Upper lobe of left lung (tissue), 4 donors: ENCODE data around the gene PROK2.

Experiments used
- EP300 ChIP-seq, 4 donors: sonication (generic); formaldehyde crosslinking; IDR thresholded peaks; one replicate each; pipeline ENCODE4 v1.5.1; 2017; ENCODE audit warnings: antibody characterized with exemption in 4 of 4, control low read depth in 2 of 4
- POLR2A ChIP-seq, 4 donors: fragments of 450-650 bp; IDR thresholded peaks; one replicate each; pipeline ENCODE4 v1.5.1; 2016 to 2017; ENCODE audit warnings: antibody characterized with exemption in 4 of 4, mild to moderate bottlenecking in 2 of 4
- POLR2AphosphoS5 ChIP-seq, 2 donors: sonication (generic); formaldehyde crosslinking; IDR thresholded peaks; one replicate each; pipeline ENCODE4 v1.5.1; 2017; ENCODE audit warnings: antibody characterized with exemption in 2 of 2
- TF ChIP-seq, protein P1 (sequence below), 6 experiments: fragments of 450-650 bp in 4 of 6; fragments of 200-600 bp in 2 of 6; sonication (generic) in 2 of 6; IDR thresholded peaks; one replicate each; pipeline ENCODE4 v1.5.1; 2016 to 2019; ENCODE audit warnings: antibody characterized with exemption in 6 of 6

DNA sequence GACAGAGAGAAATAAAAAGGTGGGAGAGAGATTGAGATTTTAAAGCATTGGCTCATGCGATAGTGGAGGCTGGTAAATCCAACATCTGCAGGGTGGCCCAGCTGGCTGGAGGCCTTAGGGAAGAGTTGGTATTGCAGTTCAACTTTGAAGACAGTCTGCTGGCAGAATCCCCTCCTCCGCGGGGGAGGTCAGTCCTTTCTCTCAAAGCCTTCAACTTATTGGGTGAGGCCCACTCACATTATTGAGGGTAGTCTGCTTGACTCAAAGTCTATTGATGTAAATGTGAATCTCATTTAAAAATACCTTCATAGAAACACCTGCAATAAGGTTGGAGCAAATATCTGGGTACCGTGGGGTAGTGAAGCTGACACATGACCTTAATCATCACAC is 31.8 kb upstream of the PROK2 start:
- TF ChIP-seq, protein P1, sequence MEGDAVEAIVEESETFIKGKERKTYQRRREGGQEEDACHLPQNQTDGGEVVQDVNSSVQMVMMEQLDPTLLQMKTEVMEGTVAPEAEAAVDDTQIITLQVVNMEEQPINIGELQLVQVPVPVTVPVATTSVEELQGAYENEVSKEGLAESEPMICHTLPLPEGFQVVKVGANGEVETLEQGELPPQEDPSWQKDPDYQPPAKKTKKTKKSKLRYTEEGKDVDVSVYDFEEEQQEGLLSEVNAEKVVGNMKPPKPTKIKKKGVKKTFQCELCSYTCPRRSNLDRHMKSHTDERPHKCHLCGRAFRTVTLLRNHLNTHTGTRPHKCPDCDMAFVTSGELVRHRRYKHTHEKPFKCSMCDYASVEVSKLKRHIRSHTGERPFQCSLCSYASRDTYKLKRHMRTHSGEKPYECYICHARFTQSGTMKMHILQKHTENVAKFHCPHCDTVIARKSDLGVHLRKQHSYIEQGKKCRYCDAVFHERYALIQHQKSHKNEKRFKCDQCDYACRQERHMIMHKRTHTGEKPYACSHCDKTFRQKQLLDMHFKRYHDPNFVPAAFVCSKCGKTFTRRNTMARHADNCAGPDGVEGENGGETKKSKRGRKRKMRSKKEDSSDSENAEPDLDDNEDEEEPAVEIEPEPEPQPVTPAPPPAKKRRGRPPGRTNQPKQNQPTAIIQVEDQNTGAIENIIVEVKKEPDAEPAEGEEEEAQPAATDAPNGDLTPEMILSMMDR (IDR thresholded peaks at IDR 0.05): no peak
- no peak for TF ChIP-seq POLR2AphosphoS5 (IDR thresholded peaks at IDR 0.05)
- TF ChIP-seq POLR2A (IDR thresholded peaks at IDR 0.05): no peak
- TF ChIP-seq EP300 (IDR thresholded peaks at IDR 0.05): no peak
